Inflammatory macrophage (primary cell): Measurements from ENCODE around the gene ZNF649.
"Not testable (repeated sequence)": the region's sequence is repeated elsewhere in the genome, so short reads cannot be mapped to it uniquely, and the experiment has no call there.

Experiments
- DNase-seq, 2 donors: peaks; one replicate each; pipeline ENCODE4 v3.0.0-alpha.2; 2020 to 2022
- total RNA-seq, 18 experiments: gene quantifications; one replicate each; lab custom pipeline; 2026; ENCODE audit warnings: mixed read lengths in 6 of 18, inconsistent platforms in 2 of 18; lab: John Stamatoyannopoulos, UW

ZNF649 gene
- 3.9 to 18.0 (median 12.3) reads per million in 18 experiments for total RNA-seq

GRCh38 chr19:51904331-51905165 is at the start of gene ZNF649:
ZNF649 (minus strand) TSS chr19:51905017; CDS start chr19:51900107, 4,910 bp downstream.
- DNase-seq, result peak; percentile 90 to 91

- no peak for DNase-seq
These were observed 44.2 kb upstream of the ZNF649 start for GRCh38 chr19:51948975-51949374.

- DNase-seq, result no peak
These were observed 41.8 kb upstream of the ZNF649 start for GRCh38 chr19:51946602-51947001.

- DNase-seq, result no peak
These were observed 40.2 kb upstream of the ZNF649 start for GRCh38 chr19:51944798-51945552.

- no peak for DNase-seq
These were observed 34.1 kb upstream of the ZNF649 start for GRCh38 chr19:51938936-51939335.

- no peak for DNase-seq
These were observed 27.1 kb upstream of the ZNF649 start for GRCh38 chr19:51931921-51932320.

- no peak for DNase-seq
These were observed 23.0 kb upstream of the ZNF649 start for GRCh38 chr19:51927859-51928258.

- peak; percentile 88 to 93 for DNase-seq
These were observed 22.2 kb upstream of the ZNF649 start, which contains the start of gene ZNF613 for GRCh38 chr19:51926784-51927741. ZNF613 (plus strand) TSS chr19:51927472; CDS start chr19:51936221, 8,749 bp downstream.

- no peak for DNase-seq
These were observed 21.6 kb upstream of the ZNF649 start for GRCh38 chr19:51926426-51926783.

- DNase-seq, result no peak
These were observed 17.1 kb upstream of the ZNF649 start for GRCh38 chr19:51921949-51922348.

- DNase-seq, result no peak
These were observed 14.8 kb upstream of the ZNF649 start for GRCh38 chr19:51919606-51920005.

- no peak for DNase-seq
These were observed 11.3 kb upstream of the ZNF649 start for GRCh38 chr19:51916167-51916566.

GRCh38 chr19:51915324-51915867 is 10.6 kb upstream of the ZNF649 start:
- DNase-seq, result no peak

GRCh38 chr19:51907981-51908380 is 3.2 kb upstream of the ZNF649 start:
- DNase-seq, result not testable (repeated sequence)

- not testable (repeated sequence) for DNase-seq
These were observed 1.3 kb upstream of the ZNF649 start for GRCh38 chr19:51906108-51906507.

GRCh38 chr19:51905639-51906038 is 822 bp upstream of the ZNF649 start:
- not testable (repeated sequence) for DNase-seq

- DNase-seq, result no peak
These were observed 389 bp upstream of the ZNF649 start for GRCh38 chr19:51905206-51905605.

GRCh38 chr19:51903192-51903591 is 1.6 kb downstream of the ZNF649 start:
- no peak for DNase-seq

GRCh38 chr19:51901860-51902259 is 3.0 kb downstream of the ZNF649 start:
- no peak for DNase-seq

- DNase-seq, result no peak
These were observed 13.5 kb downstream of the ZNF649 start for GRCh38 chr19:51891193-51891747.

GRCh38 chr19:51889934-51890333 is 14.9 kb downstream of the ZNF649 start:
- no peak for DNase-seq
